GM03348 (cell line): ENCODE results near the gene F10.
A peak's percentile ranks its signal among the peaks of the same experiment; 100 is the strongest.
"Not testable (repeated sequence)": the region's sequence is repeated elsewhere in the genome, so short reads cannot be mapped to it uniquely, and the experiment has no call there.

ENCODE experiments used
- DNase-seq: peaks from one replicate; pipeline ENCODE4 v3.0.0; 2012; ENCODE audit warnings: low spot score

The F10 gene

GRCh38 chr13:113122550-113123225 is at the start of gene F10:
F10 (plus strand) TSS chr13:113122799; CDS start chr13:113122856, 57 bp downstream.
- peak; percentile 85 for DNase-seq

- DNase-seq: no peak
These were observed 48.7 kb upstream of the F10 start for GRCh38 chr13:113073942-113074341.

- no peak for DNase-seq
These were observed 48.2 kb upstream of the F10 start for GRCh38 chr13:113074401-113074800.

- DNase-seq: no peak
These were observed 47.7 kb upstream of the F10 start for GRCh38 chr13:113074876-113075275.

- no peak for DNase-seq
These were observed 46.9 kb upstream of the F10 start for GRCh38 chr13:113075711-113076110.

- DNase-seq: no peak
These were observed 45.8 kb upstream of the F10 start for GRCh38 chr13:113076681-113077401.

GRCh38 chr13:113077566-113077952 is 45.0 kb upstream of the F10 start:
- no peak for DNase-seq

GRCh38 chr13:113077953-113078901 is 44.4 kb upstream of the F10 start:
- DNase-seq: no peak

- DNase-seq: no peak
These were observed 43.5 kb upstream of the F10 start for GRCh38 chr13:113078902-113079780.

- DNase-seq: not testable (repeated sequence)
These were observed 42.9 kb upstream of the F10 start for GRCh38 chr13:113079781-113080080.

- no peak for DNase-seq
These were observed 42.2 kb upstream of the F10 start for GRCh38 chr13:113080361-113080831.

- DNase-seq: no peak
These were observed 41.6 kb upstream of the F10 start for GRCh38 chr13:113080901-113081521.

GRCh38 chr13:113082198-113083021 is 40.2 kb upstream of the F10 start:
- DNase-seq: no peak

- no peak for DNase-seq
These were observed 39.6 kb upstream of the F10 start for GRCh38 chr13:113083022-113083373.

GRCh38 chr13:113083402-113084061 is 39.1 kb upstream of the F10 start:
- no peak for DNase-seq

- no peak for DNase-seq
These were observed 38.3 kb upstream of the F10 start for GRCh38 chr13:113084094-113084942.

- DNase-seq: no peak
These were observed 37.6 kb upstream of the F10 start for GRCh38 chr13:113084943-113085540.

- no peak for DNase-seq
These were observed 36.4 kb upstream of the F10 start for GRCh38 chr13:113086031-113086750.
